ENCODE data around the gene C19orf25. TPM values are rescaled to one million over a fixed set of nuclear protein-coding genes. Genes with fewer than 3 reads are reported as not detected.
A peak's percentile ranks its signal among the peaks of the same experiment; 100 is the strongest.

The C19orf25 gene
- total RNA-seq, 3 donors from 2014 or later: 31.0 to 32.1 (median 32.0) TPM

- ATAC-seq: no peak
- H3K4me3 Mint-ChIP-seq: no peak overlapping the region
- no peaks in the 10 kb centered on the region for H3K9me3 Mint-ChIP-seq
- H3K36me3 Mint-ChIP-seq (ENCODE audit: insufficient read depth): no peaks in the 10 kb centered on the region
- H3K4me1 Mint-ChIP-seq (ENCODE audit: low read depth): no peaks in the 10 kb centered on the region
- no peak for DNase-seq
- peaks cover 19% of the 10 kb centered on the region for H3K27me3 Mint-ChIP-seq (ENCODE audit: low read depth)
These were observed 39.5 kb upstream of the C19orf25 start for GRCh38 chr19:1518471-1518870.

GRCh38 chr19:1516395-1516753, 37.4 kb upstream of the C19orf25 start:
- no peaks in the 10 kb centered on the region for H3K4me1 Mint-ChIP-seq (ENCODE audit: low read depth)
- no peaks in the 10 kb centered on the region for H3K36me3 Mint-ChIP-seq (ENCODE audit: insufficient read depth)
- H3K27me3 Mint-ChIP-seq (ENCODE audit: low read depth): peaks cover 11% of the 10 kb centered on the region
- no peak for ATAC-seq
- no peak overlapping the region for H3K4me3 Mint-ChIP-seq
- DNase-seq: no peak
- no peaks in the 10 kb centered on the region for H3K9me3 Mint-ChIP-seq

- Mint-ChIP-seq H3K4me3 (no peak overlapping the region), H3K9me3 (no peaks in the 10 kb centered on the region), H3K4me1 (ENCODE audit: low read depth) (peaks cover 3% of the 10 kb centered on the region), H3K27me3 (ENCODE audit: low read depth) (peaks cover 10% of the 10 kb centered on the region), H3K36me3 (ENCODE audit: insufficient read depth) (no peaks in the 10 kb centered on the region)
- ATAC-seq (no peak), DNase-seq (no peak)
These were observed 36.1 kb upstream of the C19orf25 start for GRCh38 chr19:1514986-1515721.

GRCh38 chr19:1514295-1514661, 35.3 kb upstream of the C19orf25 start:
- DNase-seq (no peak), ATAC-seq (no peak)
- H3K4me3 Mint-ChIP-seq: peak overlapping the region; percentile 6
- H3K4me1 Mint-ChIP-seq (ENCODE audit: low read depth): peaks cover 5% of the 10 kb centered on the region
- peaks cover 10% of the 10 kb centered on the region for H3K27me3 Mint-ChIP-seq (ENCODE audit: low read depth)
- no peaks in the 10 kb centered on the region for H3K9me3 Mint-ChIP-seq
- H3K36me3 Mint-ChIP-seq (ENCODE audit: insufficient read depth): no peaks in the 10 kb centered on the region

- peaks cover 10% of the 10 kb centered on the region for H3K27me3 Mint-ChIP-seq (ENCODE audit: low read depth)
- H3K9me3 Mint-ChIP-seq: no peaks in the 10 kb centered on the region
- peak overlapping the region; percentile 6 for H3K4me3 Mint-ChIP-seq
- DNase-seq: peak; percentile 65
- H3K36me3 Mint-ChIP-seq (ENCODE audit: insufficient read depth): no peaks in the 10 kb centered on the region
- H3K4me1 Mint-ChIP-seq (ENCODE audit: low read depth): peaks cover 6% of the 10 kb centered on the region
- peak; percentile 49 to 51 for ATAC-seq
These were observed 34.7 kb upstream of the C19orf25 start for GRCh38 chr19:1513499-1514294.

GRCh38 chr19:1512671-1513498, 33.9 kb upstream of the C19orf25 start, which contains the start of gene ADAMTSL5:
TSS of gene ADAMTSL5 (minus strand) at chr19:1513019. CDS start at chr19:1510943, 2,076 bp downstream.
- peak; percentile 85 for ATAC-seq
- Mint-ChIP-seq H3K9me3 (no peaks in the 10 kb centered on the region), H3K36me3 (ENCODE audit: insufficient read depth) (no peaks in the 10 kb centered on the region), H3K27me3 (ENCODE audit: low read depth) (peaks cover 8% of the 10 kb centered on the region), H3K4me3 (peak within 1 kb of the TSS; percentile 70), H3K4me1 (ENCODE audit: low read depth) (peaks cover 8% of the 10 kb centered on the region)
- DNase-seq: peak; percentile 51

- Mint-ChIP-seq H3K36me3 (ENCODE audit: insufficient read depth) (no peaks in the 10 kb centered on the region), H3K27me3 (ENCODE audit: low read depth) (peaks cover 8% of the 10 kb centered on the region), H3K4me1 (ENCODE audit: low read depth) (peaks cover 15% of the 10 kb centered on the region), H3K4me3 (peak overlapping the region; percentile 70), H3K9me3 (no peaks in the 10 kb centered on the region)
- DNase-seq (no peak), ATAC-seq (no peak)
These were observed 32.6 kb upstream of the C19orf25 start for GRCh38 chr19:1511318-1512317.

- no peak for DNase-seq
- Mint-ChIP-seq H3K4me1 (ENCODE audit: low read depth) (peaks cover 15% of the 10 kb centered on the region), H3K36me3 (ENCODE audit: insufficient read depth) (no peaks in the 10 kb centered on the region), H3K9me3 (no peaks in the 10 kb centered on the region), H3K27me3 (ENCODE audit: low read depth) (peaks cover 5% of the 10 kb centered on the region), H3K4me3 (no peak overlapping the region)
- no peak for ATAC-seq
These were observed 31.8 kb upstream of the C19orf25 start for GRCh38 chr19:1510807-1511206.

GRCh38 chr19:1510442-1510806, 31.4 kb upstream of the C19orf25 start:
- DNase-seq: no peak
- no peak for ATAC-seq

GRCh38 chr19:1509602-1510441, 30.8 kb upstream of the C19orf25 start:
- Mint-ChIP-seq H3K4me1 (ENCODE audit: low read depth) (peaks cover 15% of the 10 kb centered on the region), H3K27me3 (ENCODE audit: low read depth) (peaks cover 5% of the 10 kb centered on the region), H3K9me3 (no peaks in the 10 kb centered on the region)

More at GRCh38 chr19:1510442-1510806, 31.4 kb upstream of the C19orf25 start:
- Mint-ChIP-seq H3K27me3 (ENCODE audit: low read depth) (peaks cover 5% of the 10 kb centered on the region), H3K4me1 (ENCODE audit: low read depth) (peaks cover 15% of the 10 kb centered on the region), H3K36me3 (ENCODE audit: insufficient read depth) (no peaks in the 10 kb centered on the region), H3K9me3 (no peaks in the 10 kb centered on the region), H3K4me3 (no peak overlapping the region)

GRCh38 chr19:1508507-1508856, 29.5 kb upstream of the C19orf25 start:
- H3K4me1 Mint-ChIP-seq (ENCODE audit: low read depth): peaks cover 15% of the 10 kb centered on the region
- no peaks in the 10 kb centered on the region for H3K9me3 Mint-ChIP-seq
- no peak for ATAC-seq
- no peak for DNase-seq
- no peak overlapping the region for H3K4me3 Mint-ChIP-seq
- no peaks in the 10 kb centered on the region for H3K36me3 Mint-ChIP-seq (ENCODE audit: insufficient read depth)
- H3K27me3 Mint-ChIP-seq (ENCODE audit: low read depth): peaks cover 6% of the 10 kb centered on the region

More at GRCh38 chr19:1509602-1510441, 30.8 kb upstream of the C19orf25 start:
- no peak for ATAC-seq
- DNase-seq: no peak
- no peaks in the 10 kb centered on the region for H3K36me3 Mint-ChIP-seq (ENCODE audit: insufficient read depth)
- no peak overlapping the region for H3K4me3 Mint-ChIP-seq

- H3K9me3 Mint-ChIP-seq: no peaks in the 10 kb centered on the region
- peak; percentile 92 for ATAC-seq
- peaks cover 6% of the 10 kb centered on the region for H3K27me3 Mint-ChIP-seq (ENCODE audit: low read depth)
- H3K4me3 Mint-ChIP-seq: peak overlapping the region; percentile 84
- DNase-seq: peak; percentile 89
- H3K4me1 Mint-ChIP-seq (ENCODE audit: low read depth): peaks cover 15% of the 10 kb centered on the region
- H3K36me3 Mint-ChIP-seq (ENCODE audit: insufficient read depth): no peaks in the 10 kb centered on the region
These were observed 28.9 kb upstream of the C19orf25 start for GRCh38 chr19:1507763-1508506.

Data from activated T-cell treated with anti-CD3 and anti-CD28 coated beads, Interleukin-2, amount 50 U/mL, for 4 hours (primary cell).